A673 (cell line): ENCODE results near the gene SRRM4. TPM values are rescaled to one million over a fixed set of nuclear protein-coding genes. Genes with fewer than 3 reads are reported as not detected.

Experiments
- BruUV-seq: library from RNA; stranded (reverse); fragments of 400-500 nt; replicated peaks from 2 replicates; lab custom pipeline; 2021; lab: Mats Ljungman, UMichigan
- CTCF ChIA-PET: fragments of 300-600 bp; sonication (Branson Sonifier 250); formaldehyde crosslinking; loops from one replicate; lab custom pipeline; 2022; ENCODE audit warnings: antibody characterized with exemption; lab: Charles Lee
- POLR2A ChIA-PET: fragments of 300-600 bp; sonication (Branson Sonifier 250); formaldehyde crosslinking; loops from one replicate; lab custom pipeline; 2022; ENCODE audit warnings: antibody characterized with exemption; ENCODE audit not compliant: low non-redundant PET; lab: Charles Lee
- DNase-seq: peaks from one replicate; pipeline ENCODE4 v3.0.0-alpha.2; 2015; ENCODE audit warnings: low spot score
- H3K27ac ChIP-seq: fragments of 200-600 bp; sonication (generic); 2 replicates; pipeline ENCODE4 v1.5.1; 2016; ENCODE audit warnings: mixed run types, low read depth, mild to moderate bottlenecking, mixed read lengths, antibody characterized with exemption, low read length; ENCODE audit not compliant: poor library complexity, severe bottlenecking
- H3K27me3 ChIP-seq: fragments of 200-600 bp; sonication (generic); replicated peaks from 2 replicates; pipeline ENCODE4 v1.6.1; 2017; ENCODE audit warnings: mixed run types, low read depth, mild to moderate bottlenecking, mixed read lengths, antibody characterized with exemption, low read length; ENCODE audit not compliant: insufficient read depth, poor library complexity
- H3K36me3 ChIP-seq: fragments of 200-600 bp; sonication (generic); 2 replicates; pipeline ENCODE4 v1.6.1; 2016; ENCODE audit warnings: mixed run types, mild to moderate bottlenecking, mixed read lengths, antibody characterized with exemption, low read length; ENCODE audit not compliant: insufficient read depth, poor library complexity, severe bottlenecking
- H3K4me1 ChIP-seq: fragments of 200-600 bp; sonication (generic); 2 replicates; pipeline ENCODE4 v1.6.1; 2017; ENCODE audit warnings: mixed run types, mild to moderate bottlenecking, mixed read lengths, antibody characterized with exemption, low read length; ENCODE audit not compliant: insufficient read depth, poor library complexity, severe bottlenecking
- H3K4me3 ChIP-seq: fragments of 200-600 bp; sonication (generic); 2 replicates; pipeline ENCODE4 v1.5.1; 2016; ENCODE audit warnings: low read depth, mixed run types, mild to moderate bottlenecking, mixed read lengths, low read length; ENCODE audit not compliant: poor library complexity, severe bottlenecking
- H3K9me3 ChIP-seq: fragments of 200-600 bp; sonication (generic); 2 replicates; pipeline ENCODE4 v1.6.1; 2016; ENCODE audit warnings: mixed run types, low read depth, mild to moderate bottlenecking, mixed read lengths, antibody characterized with exemption, low read length; ENCODE audit not compliant: poor library complexity, severe bottlenecking
- EZH2 ChIP-seq: fragments of 200-600 bp; sonication (generic); IDR thresholded peaks from 2 replicates; pipeline ENCODE4 v1.6.1; 2017; ENCODE audit warnings: borderline replicate concordance, low read depth, mild to moderate bottlenecking, mixed read lengths, antibody characterized with exemption, low read length; ENCODE audit not compliant: poor library complexity, severe bottlenecking
- intact Hi-C: fragments of 100-400 bp; cut with micrococcal nuclease; formaldehyde crosslinking; loops from one replicate; pipeline ENCODE4 v1.10.0; 2022; ENCODE audit not compliant: unreplicated experiment
- total RNA-seq: library from RNA; stranded (reverse); gene quantifications from 2 replicates; pipeline ENCODE4 v1.2.3, GENCODE V29; 2021
- TF ChIP-seq, protein P1 (sequence below): fragments of 300-800, 200-600 bp; sonication (generic); conservative IDR thresholded peaks from 2 replicates; pipeline ENCODE4 v1.5.1; 2017; ENCODE audit warnings: low read depth, mild to moderate bottlenecking, antibody characterized with exemption, low read length, moderate library complexity, mixed read lengths

The SRRM4 gene
- total RNA-seq, 1 experiment from 2014 or later: not detected

DNA sequence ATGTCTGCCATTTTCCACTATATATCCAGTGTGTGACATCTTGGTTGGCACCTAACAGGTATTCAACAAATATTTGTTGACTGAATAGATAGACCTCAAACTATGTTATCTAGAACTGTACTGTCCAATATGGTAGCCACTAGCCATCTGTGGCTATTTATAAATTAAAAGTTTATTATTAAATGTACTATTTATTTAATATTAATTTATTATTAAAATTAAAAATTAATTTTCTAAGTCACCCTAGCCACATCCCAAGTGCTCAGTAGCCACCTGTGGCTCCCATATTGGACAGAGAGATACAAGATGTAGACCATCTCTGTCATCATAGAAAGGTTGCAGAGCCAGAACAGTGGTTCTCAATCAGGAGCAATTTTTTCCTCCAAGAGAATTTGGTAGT is 69.3 kb downstream of the SRRM4 start:
- intact Hi-C loops: no loop called here
- no peaks in the 10 kb centered on the region for H3K9me3 ChIP-seq
- ChIA-PET POLR2A (no interaction called here), CTCF (no interaction called here)
- H3K4me1 ChIP-seq: no peaks in the 10 kb centered on the region
- H3K36me3 ChIP-seq: no peaks in the 10 kb centered on the region
- peaks cover 3% of the 10 kb centered on the region for H3K27me3 ChIP-seq
- no peak overlapping the region for H3K4me3 ChIP-seq
- no peak for DNase-seq
- BruUV-seq: no TSS peak
- TF ChIP-seq EZH2: no peak
- no peak overlapping the region for H3K27ac ChIP-seq

DNA sequence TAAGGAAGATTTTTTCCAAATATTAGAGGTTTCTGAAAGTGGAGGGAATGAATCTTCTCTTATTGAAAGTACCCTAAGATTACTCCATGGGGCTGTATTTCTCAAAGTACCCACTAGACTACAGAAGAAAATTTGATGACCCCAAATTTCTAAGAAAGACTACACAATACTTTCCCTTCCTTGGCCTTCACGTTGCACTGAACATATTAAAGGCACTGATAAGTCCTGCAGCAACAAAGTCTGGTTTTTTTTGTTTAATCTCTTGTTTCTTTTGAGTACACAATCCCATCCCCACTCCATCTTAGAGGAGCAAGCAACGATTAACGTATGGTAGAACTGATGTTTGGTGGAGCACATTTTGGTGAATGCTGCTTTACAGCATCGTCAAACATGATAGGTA is 70.1 kb downstream of the SRRM4 start:
- DNase-seq: no peak
- intact Hi-C loops: no loop called here
- POLR2A ChIA-PET: no interaction called here
- TF ChIP-seq EZH2: no peak
- TF ChIP-seq, protein P1, sequence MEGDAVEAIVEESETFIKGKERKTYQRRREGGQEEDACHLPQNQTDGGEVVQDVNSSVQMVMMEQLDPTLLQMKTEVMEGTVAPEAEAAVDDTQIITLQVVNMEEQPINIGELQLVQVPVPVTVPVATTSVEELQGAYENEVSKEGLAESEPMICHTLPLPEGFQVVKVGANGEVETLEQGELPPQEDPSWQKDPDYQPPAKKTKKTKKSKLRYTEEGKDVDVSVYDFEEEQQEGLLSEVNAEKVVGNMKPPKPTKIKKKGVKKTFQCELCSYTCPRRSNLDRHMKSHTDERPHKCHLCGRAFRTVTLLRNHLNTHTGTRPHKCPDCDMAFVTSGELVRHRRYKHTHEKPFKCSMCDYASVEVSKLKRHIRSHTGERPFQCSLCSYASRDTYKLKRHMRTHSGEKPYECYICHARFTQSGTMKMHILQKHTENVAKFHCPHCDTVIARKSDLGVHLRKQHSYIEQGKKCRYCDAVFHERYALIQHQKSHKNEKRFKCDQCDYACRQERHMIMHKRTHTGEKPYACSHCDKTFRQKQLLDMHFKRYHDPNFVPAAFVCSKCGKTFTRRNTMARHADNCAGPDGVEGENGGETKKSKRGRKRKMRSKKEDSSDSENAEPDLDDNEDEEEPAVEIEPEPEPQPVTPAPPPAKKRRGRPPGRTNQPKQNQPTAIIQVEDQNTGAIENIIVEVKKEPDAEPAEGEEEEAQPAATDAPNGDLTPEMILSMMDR: no peak
- BruUV-seq: no TSS peak
- CTCF ChIA-PET: no interaction called here
- no peak overlapping the region for H3K27ac ChIP-seq
- no peaks in the 10 kb centered on the region for H3K36me3 ChIP-seq
- H3K27me3 ChIP-seq: peaks cover 3% of the 10 kb centered on the region
- H3K4me3 ChIP-seq: no peak overlapping the region
- no peaks in the 10 kb centered on the region for H3K9me3 ChIP-seq
- no peaks in the 10 kb centered on the region for H3K4me1 ChIP-seq

DNA sequence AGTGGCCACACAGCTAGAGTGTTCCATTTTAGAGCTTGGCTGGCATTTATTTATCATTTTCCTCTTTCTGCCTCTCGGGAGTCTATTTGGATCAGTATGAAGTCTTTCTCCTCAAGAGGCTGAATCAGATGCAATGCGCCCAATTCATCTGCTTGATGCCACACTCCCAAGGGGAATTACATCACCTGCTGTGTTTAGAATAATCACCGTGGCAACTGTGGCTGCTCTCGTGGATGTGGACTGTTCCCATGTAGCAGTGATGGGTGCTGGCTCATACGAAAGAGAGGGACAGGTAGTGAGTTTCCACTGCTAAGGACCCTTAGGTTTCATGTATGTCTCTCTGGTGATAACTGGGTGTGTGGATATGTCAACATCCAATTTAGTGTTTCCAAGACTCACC is 70.7 kb downstream of the SRRM4 start:
- POLR2A ChIA-PET: no interaction called here

DNA sequence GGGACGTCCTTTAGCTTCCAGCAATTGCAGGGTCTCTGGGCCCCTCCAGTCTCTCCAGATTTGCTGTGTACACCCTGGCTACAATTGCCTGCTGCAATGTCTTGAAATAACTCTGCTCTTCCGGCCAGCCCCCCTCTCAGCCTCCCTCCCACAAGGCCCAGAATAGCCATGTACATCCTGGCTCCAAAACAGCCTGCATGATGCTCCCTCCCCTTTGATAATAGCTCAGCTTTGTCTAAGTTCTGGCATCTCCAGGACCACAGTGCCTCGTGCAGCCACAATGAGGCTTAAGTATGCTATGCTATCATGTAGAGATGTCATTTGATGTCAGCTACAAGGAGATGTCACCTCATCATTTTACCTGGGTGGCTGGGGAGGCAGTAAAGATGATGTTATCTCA is 74.6 kb downstream of the SRRM4 start:
- intact Hi-C loops: no loop called here
- H3K9me3 ChIP-seq: no peaks in the 10 kb centered on the region
- no peaks in the 10 kb centered on the region for H3K36me3 ChIP-seq
- POLR2A ChIA-PET: no interaction called here
- H3K27ac ChIP-seq: no peak overlapping the region
- H3K4me3 ChIP-seq: no peak overlapping the region
- no TSS peak for BruUV-seq
- no peak for DNase-seq
- TF ChIP-seq, protein P1: no peak
- no peak for TF ChIP-seq EZH2
- H3K27me3 ChIP-seq: peaks cover 3% of the 10 kb centered on the region
- H3K4me1 ChIP-seq: no peaks in the 10 kb centered on the region
- CTCF ChIA-PET: no interaction called here

More for the DNA sequence above, 70.7 kb downstream of the SRRM4 start:
- no peaks in the 10 kb centered on the region for H3K36me3 ChIP-seq
- no peaks in the 10 kb centered on the region for H3K4me1 ChIP-seq
- no peak overlapping the region for H3K4me3 ChIP-seq
- BruUV-seq: no TSS peak
- no peak for DNase-seq
- H3K9me3 ChIP-seq: no peaks in the 10 kb centered on the region
- H3K27ac ChIP-seq: no peak overlapping the region
- peaks cover 3% of the 10 kb centered on the region for H3K27me3 ChIP-seq
- TF ChIP-seq, protein P1: no peak
- TF ChIP-seq EZH2: no peak
- CTCF ChIA-PET: no interaction called here
- intact Hi-C loops: no loop called here
